HEK293 (cell line): ENCODE measurements around the gene PTDSS2.

ENCODE experiments used
- CTCF ChIA-PET: fragments of 350-600 bp; formaldehyde crosslinking; extraction: SDS; loops from one replicate; lab custom pipeline; 2021; ENCODE audit warnings: antibody characterized with exemption; lab: Yijun Ruan, JAX
- POLR2A ChIA-PET: fragments of 300-600 bp; formaldehyde crosslinking; extraction: SDS; loops from one replicate; lab custom pipeline; 2020; ENCODE audit warnings: antibody characterized with exemption, inconsistent platforms; lab: Yijun Ruan, JAX
- H3K27ac ChIP-seq: fragments of 200-500 bp; sonication (Bioruptor generic); 2 replicates; pipeline ENCODE4 v1.5.1; 2014; ENCODE audit warnings: low read depth, low read length, control low read depth, inconsistent platforms; ENCODE audit errors: extremely low read depth
- H3K36me3 ChIP-seq, 2 experiments: fragments of 200-500 bp in 1 of 2; sonication (Bioruptor generic) in 1 of 2; 1 replicate in 1 of 2; 2 replicates in 1 of 2; pipeline ENCODE4 v1.5.1; 2014 to 2017; ENCODE audit warnings: inconsistent platforms in 2 of 2, low read length in 2 of 2; ENCODE audit not compliant: control insufficient read depth in 2 of 2, insufficient read depth in 1 of 2
- H3K4me1 ChIP-seq: fragments of 200-500 bp; sonication (Bioruptor generic); 2 replicates; pipeline ENCODE4 v1.5.1; 2014; ENCODE audit warnings: mild to moderate bottlenecking, low read length, inconsistent platforms; ENCODE audit not compliant: control insufficient read depth, insufficient read depth
- H3K4me3 ChIP-seq: 2 replicates; pipeline ENCODE4 v1.5.1; 2011; ENCODE audit warnings: low read depth, mild to moderate bottlenecking, control low read depth, low read length, moderate library complexity
- H3K9me3 ChIP-seq: fragments of 200-500 bp; sonication (Bioruptor generic); 2 replicates; pipeline ENCODE4 v1.5.1; 2014; ENCODE audit warnings: low read depth, low read length, inconsistent platforms; ENCODE audit not compliant: control insufficient read depth, insufficient read depth
- GLIS1 ChIP-seq: fragments of 450-650 bp; formaldehyde crosslinking; IDR thresholded peaks from 2 replicates; pipeline ENCODE4 v1.5.1; 2016; ENCODE audit warnings: missing biosample characterization, missing genetic modification characterization
- KLF10 ChIP-seq: fragments of 450-650 bp; IDR thresholded peaks from 2 replicates; pipeline ENCODE4 v1.5.1; 2018; ENCODE audit warnings: missing biosample characterization, mild to moderate bottlenecking, missing genetic modification characterization
- KLF7 ChIP-seq: fragments of 450-650 bp; formaldehyde crosslinking; IDR thresholded peaks from 2 replicates; pipeline ENCODE4 v1.5.1; 2016; ENCODE audit warnings: missing biosample characterization, missing genetic modification characterization, borderline replicate concordance
- KLF8 ChIP-seq: fragments of 450-650 bp; formaldehyde crosslinking; IDR thresholded peaks from 2 replicates; pipeline ENCODE4 v1.5.1; 2016; ENCODE audit warnings: missing biosample characterization, missing genetic modification characterization
- PRDM4 ChIP-seq: fragments of 450-650 bp; formaldehyde crosslinking; IDR thresholded peaks from 2 replicates; pipeline ENCODE4 v1.5.1; 2017; ENCODE audit warnings: missing biosample characterization, missing genetic modification characterization
- SETDB1 ChIP-seq: IDR thresholded peaks from one replicate; pipeline ENCODE4 v1.6.1; 2017; ENCODE audit warnings: mild to moderate bottlenecking, low read length, moderate library complexity, mixed read lengths; ENCODE audit not compliant: insufficient read length
- YY1 ChIP-seq: fragments of 450-650 bp; formaldehyde crosslinking; IDR thresholded peaks from 2 replicates; pipeline ENCODE4 v1.5.1; 2018; ENCODE audit warnings: missing biosample characterization, missing genetic modification characterization
- ZBTB10 ChIP-seq: fragments of 450-650 bp; formaldehyde crosslinking; IDR thresholded peaks from 2 replicates; pipeline ENCODE4 v1.5.1; 2016; ENCODE audit warnings: missing biosample characterization, missing genetic modification characterization
- ZFHX2 ChIP-seq: fragments of 450-650 bp; formaldehyde crosslinking; conservative IDR thresholded peaks from 2 replicates; pipeline ENCODE4 v1.5.1; 2016; ENCODE audit warnings: missing biosample characterization, missing genetic modification characterization
- ZFP69B ChIP-seq: fragments of 450-650 bp; formaldehyde crosslinking; IDR thresholded peaks from 2 replicates; pipeline ENCODE4 v1.5.1; 2016; ENCODE audit warnings: missing biosample characterization, missing genetic modification characterization
- ZNF274 ChIP-seq, 2 experiments: fragments of 200-500 bp in 1 of 2; fragments of 450-650 bp in 1 of 2; sonication (Bioruptor generic) in 1 of 2; formaldehyde crosslinking in 1 of 2; IDR thresholded peaks; 2 replicates each; pipeline versions ENCODE4 v1.5.1 to v1.6.1; 2014 to 2016; ENCODE audit warnings: borderline replicate concordance in 1 of 2, inconsistent platforms in 1 of 2, low read length in 1 of 2, missing biosample characterization in 1 of 2, missing genetic modification characterization in 1 of 2
- ZNF324 ChIP-seq: fragments of 450-650 bp; formaldehyde crosslinking; IDR thresholded peaks from 2 replicates; pipeline ENCODE4 v1.5.1; 2016; ENCODE audit warnings: missing biosample characterization, missing genetic modification characterization
- ZNF341 ChIP-seq: fragments of 450-650 bp; formaldehyde crosslinking; IDR thresholded peaks from 2 replicates; pipeline ENCODE4; 2016; ENCODE audit warnings: low read depth, missing biosample characterization, missing genetic modification characterization
- ZNF398 ChIP-seq: fragments of 450-650 bp; formaldehyde crosslinking; IDR thresholded peaks from 2 replicates; pipeline ENCODE4 v1.5.1; 2017; ENCODE audit warnings: missing biosample characterization, missing genetic modification characterization
- ZNF416 ChIP-seq: fragments of 450-650 bp; formaldehyde crosslinking; IDR thresholded peaks from 2 replicates; pipeline ENCODE4 v1.5.1; 2016; ENCODE audit warnings: missing biosample characterization, missing genetic modification characterization
- ZNF548 ChIP-seq: fragments of 450-650 bp; formaldehyde crosslinking; IDR thresholded peaks from 2 replicates; pipeline ENCODE4 v1.5.1; 2016; ENCODE audit warnings: missing biosample characterization, missing genetic modification characterization
- ZNF560 ChIP-seq: fragments of 450-650 bp; formaldehyde crosslinking; IDR thresholded peaks from 2 replicates; pipeline ENCODE4 v1.5.1; 2017; ENCODE audit warnings: missing biosample characterization, missing genetic modification characterization, borderline replicate concordance
- ZNF610 ChIP-seq: fragments of 450-650 bp; formaldehyde crosslinking; IDR thresholded peaks from 2 replicates; pipeline ENCODE4 v1.5.1; 2016; ENCODE audit warnings: missing biosample characterization, missing genetic modification characterization, borderline replicate concordance
- ZNF776 ChIP-seq: fragments of 450-650 bp; formaldehyde crosslinking; IDR thresholded peaks from 2 replicates; pipeline ENCODE4 v1.5.0; 2017; ENCODE audit warnings: missing biosample characterization, missing genetic modification characterization, borderline replicate concordance
- ZNF843 ChIP-seq: fragments of 450-650 bp; formaldehyde crosslinking; IDR thresholded peaks from 2 replicates; pipeline ENCODE4 v1.5.1; 2016; ENCODE audit warnings: missing biosample characterization, missing genetic modification characterization
- ZSCAN18 ChIP-seq: fragments of 450-650 bp; formaldehyde crosslinking; IDR thresholded peaks from 2 replicates; pipeline ENCODE4 v1.5.1; 2016; ENCODE audit warnings: missing biosample characterization, missing genetic modification characterization
- ZSCAN23 ChIP-seq: fragments of 450-650 bp; formaldehyde crosslinking; IDR thresholded peaks from 2 replicates; pipeline ENCODE4 v1.5.1; 2016; ENCODE audit warnings: missing biosample characterization, missing genetic modification characterization
- ZSCAN4 ChIP-seq: fragments of 450-650 bp; formaldehyde crosslinking; IDR thresholded peaks from 2 replicates; pipeline ENCODE4 v1.5.1; 2017; ENCODE audit warnings: missing biosample characterization, missing genetic modification characterization
- ZXDB ChIP-seq: fragments of 450-650 bp; formaldehyde crosslinking; IDR thresholded peaks from 2 replicates; pipeline ENCODE4 v1.5.1; 2016; ENCODE audit warnings: missing biosample characterization, missing genetic modification characterization

PTDSS2 gene

GRCh38 chr11:507727-508515 lies 57.8 kb downstream of the PTDSS2 start:
- no peaks in the 10 kb centered on the region for H3K4me1 ChIP-seq
- peaks cover 0 to 18% of the 10 kb centered on the region in 2 experiments; a peak in 1 of 3 replicates for H3K36me3 ChIP-seq
- TF ChIP-seq ZBTB10 (tag by site-specific recombination): no peak
- TF ChIP-seq ZNF548 (tag by site-specific recombination): no peak
- no peak for TF ChIP-seq ZFHX2
- no peak for TF ChIP-seq YY1 (tag by site-specific recombination)
- TF ChIP-seq GLIS1: no peak
- TF ChIP-seq ZXDB (tag by site-specific recombination): no peak
- no peak for TF ChIP-seq ZNF560 (tag by site-specific recombination)
- no peak for TF ChIP-seq ZNF274 (IDR thresholded peaks at IDR 0.05; ENCODE audit: low read length)
- TF ChIP-seq ZNF274 (tag by site-specific recombination; IDR thresholded peaks at IDR 0.05; ENCODE audit: borderline replicate concordance): no peak
- TF ChIP-seq ZFP69B: no peak
- CTCF ChIA-PET: interaction anchor here (0.5 to 2.0 kb wide), 3 partner anchors 11 to 58 kb away, joined by 3 to 8 read pairs (median 3); partner anchors contain the start of gene PTDSS2
- H3K4me3 ChIP-seq: peak overlapping the region; percentile 90
- no peaks in the 10 kb centered on the region for H3K9me3 ChIP-seq
- POLR2A ChIA-PET: interaction anchor here (1.9 kb wide), 1 partner anchor 35 kb away, joined by 4 read pairs; no protein-coding TSS in a partner anchor
- peak overlapping the region; percentile 48; the same call in 1 of the 2 replicates for H3K27ac ChIP-seq

GRCh38 chr11:508956-509355 lies 58.9 kb downstream of the PTDSS2 start:
- ChIA-PET CTCF (interaction anchor here (1.3 to 2.0 kb wide), 3 partner anchors 9 to 60 kb away, joined by 3 to 8 read pairs (median 6); no protein-coding TSS in a partner anchor), POLR2A (interaction anchor here (0.7 kb wide), 1 partner anchor 110 kb away, joined by 4 read pairs; no protein-coding TSS in a partner anchor)
- Histone ChIP-seq H3K4me3 (no peak overlapping the region), H3K9me3 (no peaks in the 10 kb centered on the region), H3K4me1 (no peaks in the 10 kb centered on the region), H3K36me3 (peaks cover 0 to 20% of the 10 kb centered on the region in 2 experiments; a peak in 1 of 3 replicates), H3K27ac (no peak overlapping the region)
- TF ChIP-seq KLF7 (tag by site-specific recombination): no peak
- no peak for TF ChIP-seq KLF10 (tag by site-specific recombination)
- no peak for TF ChIP-seq ZSCAN4 (tag by site-specific recombination)
- TF ChIP-seq ZSCAN23: no peak
- TF ChIP-seq PRDM4 (tag by site-specific recombination): no peak
- TF ChIP-seq ZNF610: no peak
- TF ChIP-seq ZNF341 (tag by site-specific recombination): no peak
- TF ChIP-seq SETDB1: no peak
- TF ChIP-seq KLF8: no peak
- TF ChIP-seq ZNF416 (tag by site-specific recombination): no peak
- TF ChIP-seq ZFHX2: no peak
- TF ChIP-seq ZNF776: no peak
- TF ChIP-seq ZNF843 (tag by site-specific recombination): no peak
- TF ChIP-seq ZSCAN18 (tag by site-specific recombination): no peak
- TF ChIP-seq ZNF398: no peak
- TF ChIP-seq ZNF324 (tag by site-specific recombination): no peak
